Chondrocyte (in vitro differentiated cells): Measurements from ENCODE around the gene HHIPL1. TPM values are rescaled to one million over a fixed set of nuclear protein-coding genes. Genes with fewer than 3 reads are reported as not detected.

Source experiments
- DNase-seq: peaks from one replicate; pipeline ENCODE4 v3.0.0; 2021; ENCODE audit warnings: mixed read lengths, low spot score
- H3K27ac Mint-ChIP-seq: one replicate; pipeline ENCODE4 v1.8.0; 2021; ENCODE audit warnings: mild to moderate bottlenecking, moderate library complexity, mixed read lengths; ENCODE audit not compliant: unreplicated experiment
- H3K27me3 Mint-ChIP-seq: 2 replicates; pipeline ENCODE4 v1.8.0; 2021; ENCODE audit warnings: low read depth, mixed read lengths
- H3K36me3 Mint-ChIP-seq: 2 replicates; pipeline ENCODE4 v1.8.0; 2021; ENCODE audit warnings: low read depth, mixed read lengths
- H3K4me1 Mint-ChIP-seq: 2 replicates; pipeline ENCODE4 v1.8.0; 2021; ENCODE audit warnings: low read depth, mild to moderate bottlenecking, mixed read lengths
- H3K4me3 Mint-ChIP-seq: one replicate; pipeline ENCODE4 v1.8.0; 2021; ENCODE audit warnings: mild to moderate bottlenecking, moderate library complexity, mixed read lengths; ENCODE audit not compliant: unreplicated experiment
- H3K9me3 Mint-ChIP-seq: 2 replicates; pipeline ENCODE4 v1.8.0; 2021; ENCODE audit warnings: low read depth, mixed read lengths
- CTCF ChIP-seq: fragments of 200-600 bp; sonication (generic); IDR thresholded peaks from 2 replicates; pipeline ENCODE4 v1.5.0; 2021; ENCODE audit warnings: antibody characterized with exemption, mild to moderate bottlenecking, moderate library complexity
- total RNA-seq: library from RNA; stranded (reverse); gene quantifications from 3 replicates; pipeline ENCODE4 v1.2.1, GENCODE V29; 2021

HHIPL1 gene
- total RNA-seq, 1 donor from 2014 or later = 5.6 TPM

GRCh38 chr14:99650189-99650588 is 5.3 kb downstream of the HHIPL1 start:
- no peaks in the 10 kb centered on the region for H3K9me3 Mint-ChIP-seq
- no peaks in the 10 kb centered on the region for H3K27me3 Mint-ChIP-seq
- no peak for DNase-seq
- H3K27ac Mint-ChIP-seq = no peak overlapping the region
- H3K36me3 Mint-ChIP-seq = no peaks in the 10 kb centered on the region
- no peak for TF ChIP-seq CTCF
- no peak overlapping the region for H3K4me3 Mint-ChIP-seq
- peaks cover 7% of the 10 kb centered on the region for H3K4me1 Mint-ChIP-seq

GRCh38 chr14:99651953-99652746 is 7.2 kb downstream of the HHIPL1 start:
- Mint-ChIP-seq H3K4me1 (no peaks in the 10 kb centered on the region), H3K36me3 (no peaks in the 10 kb centered on the region)

GRCh38 chr14:99654235-99654985 is 9.5 kb downstream of the HHIPL1 start:
- no peak for TF ChIP-seq CTCF
- Mint-ChIP-seq H3K9me3 (no peaks in the 10 kb centered on the region), H3K27ac (no peak overlapping the region), H3K4me3 (no peak overlapping the region), H3K36me3 (no peaks in the 10 kb centered on the region), H3K27me3 (peaks cover 3% of the 10 kb centered on the region), H3K4me1 (no peaks in the 10 kb centered on the region)
- no peak for DNase-seq

More at GRCh38 chr14:99651953-99652746, 7.2 kb downstream of the HHIPL1 start:
- Mint-ChIP-seq H3K27ac (no peak overlapping the region), H3K27me3 (no peaks in the 10 kb centered on the region), H3K9me3 (no peaks in the 10 kb centered on the region), H3K4me3 (no peak overlapping the region)
- no peak for DNase-seq
- no peak for TF ChIP-seq CTCF

- Mint-ChIP-seq H3K4me3 (no peak overlapping the region), H3K27ac (no peak overlapping the region), H3K4me1 (peaks cover 2% of the 10 kb centered on the region), H3K9me3 (no peaks in the 10 kb centered on the region), H3K27me3 (peaks cover 3% of the 10 kb centered on the region), H3K36me3 (no peaks in the 10 kb centered on the region)
- no peak for TF ChIP-seq CTCF
- DNase-seq = no peak
These were observed 10.6 kb downstream of the HHIPL1 start for GRCh38 chr14:99655521-99655920.

GRCh38 chr14:99656171-99656570 is 11.2 kb downstream of the HHIPL1 start:
- Mint-ChIP-seq H3K27me3 (peaks cover 3% of the 10 kb centered on the region), H3K36me3 (no peaks in the 10 kb centered on the region), H3K4me3 (no peak overlapping the region), H3K4me1 (peaks cover 8% of the 10 kb centered on the region), H3K27ac (no peak overlapping the region), H3K9me3 (no peaks in the 10 kb centered on the region)
- no peak for DNase-seq
- TF ChIP-seq CTCF = no peak
